Skeletal muscle satellite cell (primary cell): ENCODE results near the gene EPM2AIP1.

Experiments used
- H3K27me3 ChIP-seq: 2 replicates; pipeline ENCODE4 v1.7.0; 2013; ENCODE audit warnings: low read length; ENCODE audit not compliant: control insufficient read depth, insufficient read depth
- H3K36me3 ChIP-seq: 2 replicates; pipeline ENCODE4 v1.7.0; 2013; ENCODE audit warnings: mild to moderate bottlenecking, control low read depth, low read length; ENCODE audit not compliant: insufficient read depth
- H3K4me1 ChIP-seq: 2 replicates; pipeline ENCODE4 v1.7.0; 2013; ENCODE audit warnings: low read length; ENCODE audit not compliant: control insufficient read depth, insufficient read depth
- H3K4me2 ChIP-seq: 2 replicates; pipeline ENCODE4 v1.7.0; 2013; ENCODE audit warnings: mild to moderate bottlenecking, low read length
- H3K4me3 ChIP-seq: 2 replicates; pipeline ENCODE4 v1.7.0; 2013; ENCODE audit warnings: low read length
- H3K9ac ChIP-seq: 2 replicates; pipeline ENCODE4 v1.7.0; 2013; ENCODE audit warnings: mild to moderate bottlenecking, low read depth, low read length, moderate library complexity
- H3K9me3 ChIP-seq: replicated peaks from 2 replicates; pipeline ENCODE4 v1.7.0; 2013; ENCODE audit warnings: mild to moderate bottlenecking, control low read depth, low read length

Gene EPM2AIP1

GRCh38 chr3:36991923-36992805 lies 767 bp downstream of the EPM2AIP1 start:
- H3K4me2 ChIP-seq: peak overlapping the region; percentile 83
- H3K27me3 ChIP-seq: no peaks in the 10 kb centered on the region
- peaks cover 32% of the 10 kb centered on the region for H3K4me1 ChIP-seq
- H3K9ac ChIP-seq: peak overlapping the region; percentile 88
- peak overlapping the region; percentile 77 for H3K4me3 ChIP-seq
- H3K36me3 ChIP-seq: peaks cover 14% of the 10 kb centered on the region
- H3K9me3 ChIP-seq: no peaks in the 10 kb centered on the region

- H3K9ac ChIP-seq: peak overlapping the region; percentile 88
Measured at GRCh38 chr3:36991147-36991546, 1.8 kb downstream of the EPM2AIP1 start.

GRCh38 chr3:36989568-36989967 lies 3.4 kb downstream of the EPM2AIP1 start:
- Histone ChIP-seq H3K9ac (no peak overlapping the region), H3K4me1 (peaks cover 32% of the 10 kb centered on the region), H3K36me3 (peaks cover 29% of the 10 kb centered on the region), H3K27me3 (no peaks in the 10 kb centered on the region), H3K4me2 (peak overlapping the region; percentile 83), H3K4me3 (peak overlapping the region; percentile 3), H3K9me3 (no peaks in the 10 kb centered on the region)

More at GRCh38 chr3:36991147-36991546, 1.8 kb downstream of the EPM2AIP1 start:
- Histone ChIP-seq H3K4me3 (peak overlapping the region; percentile 77), H3K4me1 (peaks cover 32% of the 10 kb centered on the region), H3K4me2 (peak overlapping the region; percentile 83), H3K9me3 (no peaks in the 10 kb centered on the region), H3K36me3 (peaks cover 14% of the 10 kb centered on the region), H3K27me3 (no peaks in the 10 kb centered on the region)

- Histone ChIP-seq H3K9me3 (no peaks in the 10 kb centered on the region), H3K4me3 (peak overlapping the region; percentile 3)
Measured at GRCh38 chr3:36989005-36989404, 3.9 kb downstream of the EPM2AIP1 start.

GRCh38 chr3:36988356-36988755 lies 4.6 kb downstream of the EPM2AIP1 start:
- H3K4me3 ChIP-seq: no peak overlapping the region
- no peak overlapping the region for H3K4me2 ChIP-seq
- H3K27me3 ChIP-seq: no peaks in the 10 kb centered on the region

More at GRCh38 chr3:36989005-36989404, 3.9 kb downstream of the EPM2AIP1 start:
- no peak overlapping the region for H3K9ac ChIP-seq
- no peaks in the 10 kb centered on the region for H3K27me3 ChIP-seq
- H3K36me3 ChIP-seq: peaks cover 33% of the 10 kb centered on the region
- H3K4me2 ChIP-seq: peak overlapping the region; percentile 83
- peaks cover 29% of the 10 kb centered on the region for H3K4me1 ChIP-seq

GRCh38 chr3:36981006-36981405 lies 11.9 kb downstream of the EPM2AIP1 start:
- Histone ChIP-seq H3K4me2 (no peak overlapping the region), H3K4me3 (no peak overlapping the region), H3K4me1 (no peaks in the 10 kb centered on the region), H3K36me3 (peaks cover 30% of the 10 kb centered on the region), H3K9ac (no peak overlapping the region), H3K27me3 (no peaks in the 10 kb centered on the region), H3K9me3 (no peaks in the 10 kb centered on the region)

More at GRCh38 chr3:36988356-36988755, 4.6 kb downstream of the EPM2AIP1 start:
- Histone ChIP-seq H3K36me3 (peaks cover 38% of the 10 kb centered on the region), H3K9ac (no peak overlapping the region), H3K9me3 (no peaks in the 10 kb centered on the region), H3K4me1 (peaks cover 29% of the 10 kb centered on the region)

- H3K9ac ChIP-seq: no peak overlapping the region
- peaks cover 8% of the 10 kb centered on the region for H3K4me1 ChIP-seq
Measured at GRCh38 chr3:36973139-36973538, 19.8 kb downstream of the EPM2AIP1 start.

GRCh38 chr3:36972163-36972562 lies 20.8 kb downstream of the EPM2AIP1 start:
- Histone ChIP-seq H3K4me2 (no peak overlapping the region), H3K36me3 (no peaks in the 10 kb centered on the region)

More at GRCh38 chr3:36973139-36973538, 19.8 kb downstream of the EPM2AIP1 start:
- no peak overlapping the region for H3K4me3 ChIP-seq
- no peak overlapping the region for H3K4me2 ChIP-seq
- H3K36me3 ChIP-seq: no peaks in the 10 kb centered on the region
- no peaks in the 10 kb centered on the region for H3K9me3 ChIP-seq
- H3K27me3 ChIP-seq: no peaks in the 10 kb centered on the region

GRCh38 chr3:36969540-36970432 lies 23.1 kb downstream of the EPM2AIP1 start:
- Histone ChIP-seq H3K36me3 (no peaks in the 10 kb centered on the region), H3K9me3 (no peaks in the 10 kb centered on the region), H3K4me3 (no peak overlapping the region), H3K4me2 (no peak overlapping the region), H3K27me3 (no peaks in the 10 kb centered on the region), H3K9ac (no peak overlapping the region), H3K4me1 (peaks cover 8% of the 10 kb centered on the region)

More at GRCh38 chr3:36972163-36972562, 20.8 kb downstream of the EPM2AIP1 start:
- Histone ChIP-seq H3K9ac (no peak overlapping the region), H3K4me1 (peaks cover 8% of the 10 kb centered on the region), H3K27me3 (no peaks in the 10 kb centered on the region), H3K4me3 (no peak overlapping the region), H3K9me3 (no peaks in the 10 kb centered on the region)

- H3K27me3 ChIP-seq: no peaks in the 10 kb centered on the region
Measured at GRCh38 chr3:36969085-36969484, 23.8 kb downstream of the EPM2AIP1 start.

GRCh38 chr3:36965440-36965839 lies 27.5 kb downstream of the EPM2AIP1 start:
- peaks cover 8% of the 10 kb centered on the region for H3K4me1 ChIP-seq
- H3K9me3 ChIP-seq: no peaks in the 10 kb centered on the region
- no peaks in the 10 kb centered on the region for H3K27me3 ChIP-seq
- H3K4me3 ChIP-seq: no peak overlapping the region
- H3K36me3 ChIP-seq: no peaks in the 10 kb centered on the region
- H3K9ac ChIP-seq: no peak overlapping the region
- H3K4me2 ChIP-seq: no peak overlapping the region

More at GRCh38 chr3:36969085-36969484, 23.8 kb downstream of the EPM2AIP1 start:
- no peak overlapping the region for H3K4me3 ChIP-seq
- H3K4me2 ChIP-seq: no peak overlapping the region
- no peaks in the 10 kb centered on the region for H3K36me3 ChIP-seq
- H3K9ac ChIP-seq: no peak overlapping the region
- peaks cover 8% of the 10 kb centered on the region for H3K4me1 ChIP-seq
- no peaks in the 10 kb centered on the region for H3K9me3 ChIP-seq
